Midbrain (tissue), 1 donor: Measurements from ENCODE around the gene PTN.
"Not testable (repeated sequence)": the region's sequence is repeated elsewhere in the genome, so short reads cannot be mapped to it uniquely, and the experiment has no call there.

Source experiments
- DNase-seq: peaks from one replicate; lab custom pipeline; 2025; lab: John Stamatoyannopoulos, UW

PTN gene

DNA sequence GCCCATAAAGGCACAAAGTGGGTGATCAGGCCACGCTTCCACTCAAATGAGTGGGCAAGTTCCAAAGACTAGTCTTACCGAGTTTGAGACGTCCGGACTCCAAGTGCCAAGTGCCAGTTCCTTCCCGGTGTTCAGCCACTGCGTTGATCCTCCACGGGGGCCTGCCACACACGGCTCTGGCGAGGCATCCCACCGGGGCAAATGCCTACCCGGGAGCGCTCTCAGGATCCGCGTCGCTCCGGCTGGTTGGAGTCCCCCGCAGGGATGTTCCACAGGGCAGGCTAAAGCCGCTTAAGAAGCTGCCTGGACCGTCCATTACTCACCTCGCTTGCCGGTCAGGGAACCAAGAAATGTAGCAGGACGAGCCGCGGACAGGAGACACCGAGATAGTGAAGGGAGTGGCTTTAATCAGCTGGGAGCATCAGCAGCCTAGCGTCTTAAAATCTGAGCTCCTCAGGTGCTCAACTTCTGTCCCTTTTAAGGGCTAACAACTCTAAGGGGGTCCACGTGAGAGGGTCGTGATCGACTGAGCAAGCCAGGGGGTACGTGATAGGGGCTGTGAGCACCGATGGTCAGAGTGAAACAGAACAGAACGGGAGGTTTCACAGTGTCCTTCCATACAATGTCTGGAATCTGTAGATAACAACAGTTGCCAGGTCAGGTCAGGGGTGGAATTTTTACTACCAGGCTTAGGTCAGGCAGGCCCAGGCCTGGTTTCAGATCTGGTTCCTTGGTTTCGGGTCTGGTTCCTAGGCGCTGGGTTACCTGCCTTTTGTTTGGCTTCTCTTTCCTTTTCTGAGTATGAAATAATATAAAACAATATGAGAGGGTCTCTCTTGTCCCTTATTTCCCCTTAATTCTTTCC, 75.3 kb downstream of the PTN start:
- DNase-seq = not testable (repeated sequence)

DNA sequence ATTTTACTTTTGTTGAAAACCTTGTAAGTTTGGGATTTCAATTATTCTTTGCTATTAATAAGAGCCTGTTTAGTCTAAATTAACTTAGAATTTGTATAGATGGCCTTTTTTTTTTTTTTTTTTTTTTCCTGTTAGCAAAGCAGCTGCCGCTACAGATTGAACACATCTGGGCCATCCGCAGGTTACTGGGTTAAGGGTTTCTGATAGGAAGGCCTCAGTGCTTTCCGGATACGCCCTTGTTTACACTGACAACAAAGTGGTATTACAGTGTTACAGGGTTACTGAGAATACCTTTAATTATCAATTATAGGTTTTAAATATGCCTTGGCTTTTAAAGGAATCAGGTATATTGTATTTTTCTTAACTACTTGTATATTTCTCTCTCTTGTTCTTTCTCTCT, 76.8 kb downstream of the PTN start:
- no peak for DNase-seq

DNA sequence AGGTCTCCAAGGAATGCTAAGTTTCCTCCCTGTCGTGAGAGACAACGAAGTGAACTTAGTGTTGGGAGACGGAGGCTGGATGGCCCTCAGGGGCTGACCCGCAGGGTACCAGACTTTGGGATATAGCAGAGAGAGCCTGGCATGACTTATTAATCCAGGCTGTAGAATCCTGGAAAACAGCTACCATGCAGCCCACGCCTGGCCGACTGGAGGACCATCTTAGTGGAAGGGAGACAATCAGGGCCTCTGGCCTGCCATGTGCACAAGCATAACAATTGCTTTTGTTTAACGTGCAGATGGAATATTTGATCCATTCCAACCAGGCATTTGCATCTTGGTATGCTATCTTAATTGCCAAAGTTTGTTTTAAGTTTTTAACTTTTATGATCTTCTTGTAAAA, 78.1 kb downstream of the PTN start:
- DNase-seq = not testable (repeated sequence)

DNA sequence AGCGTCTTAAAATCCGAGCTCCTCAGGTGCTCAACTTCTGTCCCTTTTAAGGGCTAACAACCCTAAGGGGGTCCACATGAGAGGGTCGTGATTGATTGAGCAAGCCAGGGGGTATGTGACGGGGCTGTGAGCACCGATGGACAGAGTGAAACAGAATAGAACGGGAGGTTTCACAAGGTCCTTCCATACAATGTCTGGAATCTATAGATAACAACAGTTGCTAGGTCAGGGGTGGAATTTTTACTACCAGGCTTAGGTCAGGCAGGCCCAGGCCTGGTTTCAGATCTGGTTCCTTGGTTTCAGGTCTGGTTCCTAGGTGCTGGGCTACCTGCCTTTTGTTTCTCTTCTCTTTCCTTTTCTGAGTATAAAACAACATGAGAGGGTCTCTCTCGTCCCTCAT, 80.9 kb downstream of the PTN start:
- no peak for DNase-seq

DNA sequence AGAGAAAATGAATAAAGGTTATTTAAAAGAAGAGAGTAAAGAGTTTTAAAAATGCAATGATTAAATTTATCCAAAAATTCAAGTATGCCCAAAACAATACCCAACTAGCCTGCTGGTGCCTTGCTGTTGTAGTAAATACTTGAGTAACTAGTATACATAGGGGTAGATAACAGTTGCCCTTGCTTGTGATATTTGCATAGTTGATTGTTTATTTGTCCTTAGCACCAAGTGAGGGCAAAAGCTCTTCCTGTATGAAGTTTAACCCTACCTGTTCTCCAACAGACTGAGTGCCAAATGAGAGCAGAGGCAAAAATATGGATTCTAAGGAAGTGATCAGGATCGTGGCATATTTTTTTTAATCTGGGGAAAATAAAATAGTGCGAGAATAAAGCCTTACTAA, 85.0 kb downstream of the PTN start:
- DNase-seq = no peak

DNA sequence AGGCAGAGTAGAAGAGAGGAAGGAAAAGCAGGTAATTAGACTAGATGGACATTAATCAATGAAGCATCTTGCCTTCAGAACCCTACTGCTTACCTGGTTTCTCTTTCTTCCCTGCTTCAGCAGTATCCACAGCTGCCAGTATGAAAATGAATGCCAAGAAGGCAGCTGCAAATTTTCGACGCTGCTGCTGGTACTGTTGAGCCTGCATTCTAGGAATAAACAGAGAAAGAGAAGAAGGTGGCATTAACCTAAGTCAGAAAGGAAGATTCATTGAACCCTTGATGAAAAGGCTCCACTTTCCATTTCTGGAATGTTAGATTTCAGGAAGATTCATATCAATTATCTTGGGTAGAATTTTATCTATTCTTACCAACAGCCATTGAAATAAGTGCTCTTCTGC, 88.8 kb downstream of the PTN start:
- no peak for DNase-seq

DNA sequence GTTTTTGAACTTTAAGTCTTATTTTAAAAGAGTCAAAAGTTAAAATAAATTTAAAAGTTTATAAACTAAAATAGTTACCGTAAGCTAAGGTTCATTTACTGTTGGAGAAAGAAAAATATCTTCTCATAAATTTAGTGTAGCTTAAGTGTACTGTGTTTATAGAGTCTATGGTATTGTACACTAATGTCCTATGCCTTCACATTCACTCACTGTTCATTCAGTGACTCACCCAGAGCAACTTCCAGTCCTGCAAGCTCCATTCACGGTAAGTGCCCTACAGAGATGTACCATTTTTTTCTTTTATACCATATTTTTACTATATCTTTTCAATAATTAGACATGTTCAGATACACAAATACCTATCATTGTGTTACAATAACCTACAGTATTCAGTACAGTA, 97.6 kb downstream of the PTN start:
- no peak for DNase-seq

DNA sequence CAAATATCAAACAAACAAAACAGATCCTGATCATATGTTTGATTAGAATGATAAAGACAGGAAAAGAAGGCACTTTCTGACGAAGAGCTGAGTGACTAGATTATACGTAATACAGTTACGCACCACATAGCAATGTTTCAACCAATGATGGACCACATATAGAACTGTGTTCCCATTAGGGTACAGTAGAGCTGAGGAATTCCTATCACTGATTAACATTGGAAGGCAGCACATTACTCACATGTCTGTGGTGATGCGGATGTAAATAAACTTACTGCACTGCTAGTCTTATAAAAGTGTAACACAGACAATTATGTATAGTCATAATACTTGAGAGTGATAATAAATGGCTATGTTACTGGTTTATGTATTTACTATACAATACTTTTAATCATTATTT, 98.3 kb downstream of the PTN start:
- no peak for DNase-seq

DNA sequence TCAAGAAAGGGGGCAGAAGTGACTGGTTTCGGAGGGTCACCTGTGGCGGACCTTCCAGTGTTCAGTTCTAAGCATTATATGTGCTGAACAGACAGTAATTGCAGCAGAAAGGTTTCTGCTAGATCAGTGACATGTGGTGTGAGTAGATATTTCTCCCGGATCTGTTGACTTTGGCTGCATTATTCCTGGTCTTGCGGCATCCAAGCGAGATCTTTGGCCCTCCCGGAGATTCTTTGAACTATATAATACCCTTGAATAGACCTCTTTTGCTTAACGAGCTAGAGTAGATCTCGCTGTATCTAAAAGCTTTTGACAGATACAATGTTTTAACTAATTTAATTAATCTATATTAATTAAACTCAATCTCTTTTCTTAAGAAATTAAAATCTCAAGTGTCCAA, 99.8 kb downstream of the PTN start:
- no peak for DNase-seq

DNA sequence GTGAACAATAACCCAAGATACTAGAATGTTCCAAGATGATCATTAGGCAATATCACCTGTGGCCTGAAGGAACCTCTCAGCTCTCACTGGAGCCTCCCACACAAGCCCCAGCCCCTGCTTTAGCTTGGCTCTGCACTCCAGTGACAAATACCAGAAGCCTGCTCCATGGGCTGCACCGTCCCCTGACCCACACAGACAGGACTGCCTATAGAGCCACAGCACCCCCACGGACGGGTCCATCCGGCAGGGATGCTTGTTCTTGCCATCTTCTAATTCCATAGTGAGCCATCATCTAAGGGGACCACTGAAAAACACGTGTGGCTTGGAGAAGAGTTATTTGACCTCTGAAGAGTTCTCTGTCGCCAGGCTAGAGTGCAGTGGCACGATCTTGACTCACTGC, 100.9 kb downstream of the PTN start:
- no peak for DNase-seq

DNA sequence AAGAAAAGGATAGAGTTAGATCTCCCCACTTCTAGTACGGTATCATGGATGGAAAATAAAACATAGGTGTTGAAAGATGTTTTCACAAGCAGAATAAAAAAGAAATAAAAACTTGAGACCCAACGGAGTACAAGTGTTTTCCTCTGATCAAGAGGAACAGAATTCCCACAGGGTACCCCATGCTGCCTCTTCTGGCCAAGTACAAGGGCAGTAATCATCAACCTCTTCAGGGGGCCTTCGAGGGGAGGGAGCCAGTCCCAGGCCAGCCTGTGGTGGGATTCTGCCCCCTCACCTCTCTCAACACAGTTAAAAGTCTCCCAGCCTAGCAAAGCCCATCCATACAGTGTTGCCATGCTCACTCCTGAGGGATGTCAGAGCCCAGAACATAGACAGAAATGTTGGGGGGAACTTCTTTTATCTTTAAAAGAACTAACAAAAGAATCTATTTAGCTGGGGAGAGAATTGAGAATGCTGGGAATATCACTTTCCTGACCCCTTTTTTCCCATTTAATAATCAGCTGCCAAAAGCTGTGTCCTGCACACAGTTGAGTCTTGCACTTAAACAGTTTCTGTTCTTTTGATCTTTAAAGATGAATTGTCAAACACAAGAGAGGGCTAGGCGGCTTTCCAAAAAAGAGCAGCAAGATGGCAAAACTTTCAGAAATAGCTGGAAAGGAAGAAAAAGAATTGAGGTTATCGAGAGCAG, 101.7 kb downstream of the PTN start:
- DNase-seq = no peak

DNA sequence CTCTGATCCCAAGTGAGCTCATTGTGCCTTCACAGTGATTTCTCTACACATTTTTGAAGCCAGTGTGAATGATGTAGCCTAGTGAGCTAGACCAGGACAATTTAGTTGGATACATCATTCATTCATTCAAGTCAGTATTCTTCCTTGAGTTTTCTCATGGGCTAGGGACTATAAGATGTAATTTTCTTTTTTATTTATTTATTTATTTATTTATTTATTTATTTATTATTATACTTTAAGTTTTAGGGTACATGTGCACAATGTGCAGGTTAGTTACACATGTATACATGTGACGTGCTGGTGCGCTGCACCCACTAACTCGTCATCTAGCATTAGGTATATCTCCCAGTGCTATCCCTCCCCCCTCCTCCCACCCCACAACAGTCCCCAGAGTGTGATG, 104.3 kb downstream of the PTN start:
- DNase-seq = not testable (repeated sequence)

DNA sequence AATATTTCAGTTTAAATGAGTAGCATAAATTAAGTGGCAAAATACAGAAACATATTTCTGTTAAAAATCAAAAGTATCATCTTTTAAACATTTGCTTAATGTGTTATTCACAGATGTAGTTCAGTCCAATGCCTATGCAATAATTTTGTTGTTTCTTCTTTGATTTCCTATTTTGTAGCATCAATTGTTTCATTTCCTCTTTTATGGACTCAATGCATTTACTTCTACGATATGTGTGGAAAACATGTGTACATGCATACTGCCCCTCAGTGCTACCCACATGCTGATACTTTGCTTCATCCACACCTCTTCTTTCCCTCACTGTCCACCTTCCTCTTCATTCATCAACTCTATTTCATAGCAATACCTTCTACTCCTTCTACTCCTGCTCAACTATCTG, 108.1 kb downstream of the PTN start:
- no peak for DNase-seq

DNA sequence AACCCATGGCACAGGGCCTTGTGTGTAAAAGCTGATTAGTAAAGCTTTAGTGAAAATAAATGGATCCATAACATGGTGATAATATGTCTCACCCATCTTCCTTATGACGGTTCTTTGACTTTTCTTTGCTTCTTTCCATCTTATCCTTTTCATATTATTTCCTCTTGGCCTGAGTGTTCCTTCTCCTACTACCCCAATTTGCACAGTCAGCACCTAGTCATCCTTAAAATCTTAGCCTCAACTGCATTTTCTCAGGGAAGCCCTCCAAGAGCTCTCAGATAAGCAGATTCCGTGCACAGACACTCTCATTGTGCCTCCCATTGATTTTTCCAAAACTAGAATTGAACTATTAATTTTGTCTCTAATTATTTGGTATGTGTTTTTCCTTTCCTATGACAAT, 112.4 kb downstream of the PTN start:
- no peak for DNase-seq

DNA sequence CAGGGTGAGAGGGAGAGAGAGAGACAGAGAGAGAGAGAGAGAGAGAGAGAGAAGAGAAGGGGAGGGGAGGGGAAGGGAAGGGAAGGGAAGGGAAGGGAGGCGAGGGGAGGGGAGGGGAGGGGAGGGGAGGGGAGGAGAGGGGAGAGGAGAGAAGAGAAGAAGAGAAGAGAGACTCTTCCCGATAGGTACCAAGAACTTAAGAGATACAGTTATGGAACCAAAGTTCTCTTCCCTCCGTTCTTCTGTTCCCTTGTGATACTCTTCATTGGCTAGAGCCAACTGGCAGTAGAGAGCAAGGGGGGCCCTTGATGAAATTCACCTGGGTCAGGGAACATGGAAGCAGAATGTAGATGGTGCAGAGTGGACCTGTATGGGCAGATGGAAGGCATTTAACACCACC, 122.1 kb downstream of the PTN start:
- no peak for DNase-seq

DNA sequence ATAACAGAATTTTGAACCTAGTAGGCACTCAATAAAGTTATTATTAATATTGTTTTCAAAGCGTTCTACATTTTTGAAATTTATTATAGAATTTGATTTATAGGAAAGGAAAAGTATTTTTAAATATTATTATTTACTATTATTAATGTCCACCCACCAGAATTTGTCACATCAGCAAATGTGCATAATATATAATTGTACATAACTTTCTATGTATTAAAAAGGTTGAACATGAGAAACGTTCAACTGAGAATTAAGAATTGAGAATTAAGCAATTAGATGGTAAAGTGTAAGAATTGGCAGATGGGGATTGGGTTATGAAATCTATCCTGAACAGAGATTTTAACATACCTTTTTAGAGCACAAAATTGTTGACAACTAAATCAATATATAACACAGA, 129.8 kb downstream of the PTN start:
- no peak for DNase-seq

DNA sequence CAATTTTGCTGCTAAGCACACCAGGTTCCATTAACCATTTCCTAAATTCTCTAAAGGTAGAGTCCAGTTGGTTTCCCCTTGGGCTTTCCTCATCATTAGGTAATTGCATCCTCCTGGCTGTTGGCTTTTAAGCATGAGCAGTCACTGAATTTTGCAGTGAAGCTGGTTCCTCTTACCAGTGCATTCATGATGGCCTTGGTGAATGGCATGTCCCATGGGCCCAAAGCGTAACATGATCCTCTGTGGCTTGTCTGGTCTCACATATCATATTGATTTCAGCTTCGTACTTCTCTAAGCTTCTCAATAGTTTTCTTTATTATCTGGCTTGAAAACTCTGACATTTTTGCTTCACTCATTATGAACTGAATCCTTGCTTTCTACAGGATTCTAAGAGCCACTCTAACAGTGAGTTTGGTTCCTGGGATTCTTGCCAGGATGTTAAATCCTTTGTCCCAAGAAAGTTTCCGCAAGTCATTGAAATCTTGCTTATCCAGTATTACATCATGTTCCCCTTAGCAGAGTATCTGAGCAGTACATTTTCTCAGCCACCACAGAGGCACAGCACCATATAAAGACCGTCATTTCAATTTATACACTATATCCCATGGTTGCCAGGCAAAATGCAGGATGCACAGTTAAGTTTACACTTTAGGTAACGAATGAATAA, 134.2 kb downstream of the PTN start:
- DNase-seq = peak; percentile 26

DNA sequence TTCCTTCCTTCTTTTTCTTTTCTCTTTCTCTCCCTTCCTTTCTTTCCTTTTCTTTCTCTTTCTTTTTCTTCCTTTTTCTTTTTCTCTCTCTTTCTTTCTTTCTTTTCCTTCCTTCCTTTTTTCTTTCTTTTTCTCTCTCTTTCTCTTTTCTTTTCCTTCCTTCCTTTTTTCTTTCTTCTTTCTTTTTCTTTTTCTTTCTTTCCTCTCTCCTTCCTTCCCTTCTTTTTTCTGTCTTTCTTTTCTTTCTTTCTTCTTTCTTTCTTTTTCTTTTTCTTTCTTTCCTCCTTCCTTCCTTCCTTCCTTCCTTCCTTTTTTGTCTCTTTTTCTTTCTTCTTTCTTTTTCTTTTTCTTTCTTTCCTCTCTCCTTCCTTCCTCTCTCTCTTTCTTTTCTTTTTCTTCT, 136.8 kb downstream of the PTN start:
- no peak for DNase-seq

DNA sequence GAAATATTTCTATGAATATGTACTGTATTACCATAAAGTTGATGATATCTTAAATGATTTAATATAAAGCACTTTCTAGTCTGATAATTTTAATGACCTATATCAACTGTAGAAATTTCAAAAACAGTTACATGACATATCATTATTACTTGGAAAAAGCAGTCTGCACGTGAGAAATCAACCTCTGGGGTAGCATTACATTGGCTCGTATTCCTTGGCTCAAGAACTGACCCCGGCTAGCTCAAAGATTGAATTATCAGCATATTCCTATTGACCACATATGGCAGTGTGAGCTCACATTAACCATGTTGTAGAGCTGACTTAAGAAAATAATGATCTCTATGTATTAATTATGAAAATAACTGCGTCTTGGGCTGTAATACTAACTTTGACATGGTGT, 139.3 kb downstream of the PTN start:
- no peak for DNase-seq

DNA sequence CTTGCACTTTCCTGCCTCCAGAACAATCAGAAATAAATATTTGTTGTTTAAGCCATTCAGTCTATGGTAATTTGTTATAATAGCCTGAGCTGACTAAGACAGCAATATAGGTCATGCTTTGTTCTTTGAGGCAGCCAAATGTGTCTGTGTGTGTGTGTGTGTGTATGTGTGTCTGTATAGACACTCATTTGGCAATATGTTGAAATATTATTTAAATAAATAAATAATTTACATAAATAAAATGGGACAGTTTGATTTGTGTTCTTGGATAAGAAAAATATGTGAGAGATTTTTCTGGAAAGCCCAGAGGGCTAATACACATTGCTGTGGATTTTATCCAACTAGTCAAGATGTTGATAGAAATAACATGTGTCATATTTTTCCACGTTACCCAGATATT, 140.2 kb downstream of the PTN start:
- DNase-seq = no peak

DNA sequence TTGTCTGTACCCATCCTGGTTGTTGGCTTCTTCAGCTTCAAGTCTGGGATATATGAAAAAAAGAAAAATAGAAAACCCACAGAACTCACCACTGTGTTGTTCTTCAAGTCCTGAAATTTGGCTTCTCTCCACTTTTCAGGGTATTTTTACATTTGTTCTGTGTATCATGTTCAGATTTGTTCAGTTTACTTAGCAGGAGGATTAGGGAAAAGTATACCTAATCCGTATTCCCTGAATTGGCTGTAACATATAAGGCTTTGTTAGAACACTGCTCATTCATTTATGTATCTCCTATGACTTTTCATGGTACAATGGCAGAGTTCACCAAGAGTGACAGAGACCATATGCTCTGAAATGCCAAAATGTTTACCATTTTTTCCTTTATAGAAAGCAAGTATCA, 146.9 kb downstream of the PTN start:
- DNase-seq = no peak

DNA sequence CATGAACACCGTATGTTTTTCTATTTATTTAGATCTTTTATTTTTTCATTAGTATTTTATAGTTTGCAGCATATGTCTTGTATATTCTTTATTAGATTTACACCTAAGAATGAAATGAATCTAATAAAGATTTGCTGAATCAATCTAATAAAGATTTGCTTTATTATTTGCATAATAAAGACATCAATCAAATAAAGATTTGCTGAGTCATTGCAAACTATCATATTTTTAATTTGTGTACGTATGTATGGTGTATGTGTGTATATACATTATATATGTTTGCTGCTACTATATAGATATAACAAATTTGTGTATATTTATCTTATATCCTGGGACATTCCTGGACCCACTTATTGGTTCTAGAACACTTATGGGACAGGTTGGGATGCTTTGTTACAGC, 147.5 kb downstream of the PTN start:
- DNase-seq = no peak

DNA sequence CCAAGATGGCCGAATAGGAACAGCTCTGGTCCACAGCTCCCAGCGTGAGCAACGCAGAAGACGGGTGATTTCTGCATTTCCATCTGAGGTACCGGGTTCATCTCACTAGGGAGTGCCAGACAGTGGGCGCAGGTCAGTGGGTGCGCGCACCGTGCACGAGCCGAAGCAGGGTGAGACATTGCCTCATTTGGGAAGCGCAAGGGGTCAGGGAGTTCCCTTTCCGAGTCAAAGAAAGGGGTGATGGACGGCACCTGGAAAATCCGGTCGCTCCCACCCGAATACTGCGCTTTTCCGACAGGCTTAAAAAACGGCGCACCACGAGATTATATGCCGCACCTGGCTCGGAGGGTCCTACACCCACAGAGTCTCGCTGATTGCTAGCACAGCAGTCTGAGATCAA, 161.9 kb downstream of the PTN start:
- not testable (repeated sequence) for DNase-seq
